BLaER1 treated with 17β-estradiol and CSF1 and Interleukin-3, amounts not matched to agents 10 nM and 100 nM (cell line): ENCODE data around the gene TECPR2.
A peak's percentile ranks its signal among the peaks of the same experiment; 100 is the strongest.

Experiments
- H3K27ac ChIP-seq, 11 experiments: shearing (Covaris generic); formaldehyde crosslinking; 2 replicates each; pipeline ENCODE4 v1.8.1; 2022
- H3K27me3 ChIP-seq, 11 experiments: shearing (Covaris generic); formaldehyde crosslinking; 2 replicates each; pipeline ENCODE4 v1.8.1; 2022
- H3K36me3 ChIP-seq, 11 experiments: shearing (Covaris generic); formaldehyde crosslinking; 2 replicates each; pipeline ENCODE4 v1.8.1; 2022
- H3K4me1 ChIP-seq, 10 experiments: shearing (Covaris generic); formaldehyde crosslinking; 2 replicates each; pipeline ENCODE4 v1.8.1; 2022
- H3K4me2 ChIP-seq, 11 experiments: shearing (Covaris generic); formaldehyde crosslinking; 2 replicates each; pipeline ENCODE4 v1.8.1; 2022
- H3K4me3 ChIP-seq, 10 experiments: shearing (Covaris generic); formaldehyde crosslinking; 2 replicates each; pipeline ENCODE4 v1.8.1; 2022
- H3K9ac ChIP-seq, 11 experiments: shearing (Covaris generic); formaldehyde crosslinking; 2 replicates each; pipeline ENCODE4 v1.8.1; 2022
- H3K9me3 ChIP-seq, 11 experiments: shearing (Covaris generic); formaldehyde crosslinking; replicated peaks in 1 of 11; 2 replicates each; pipeline ENCODE4 v1.8.1; 2022
- H4K20me1 ChIP-seq, 11 experiments: shearing (Covaris generic); formaldehyde crosslinking; 2 replicates each; pipeline ENCODE4 v1.8.1; 2022
- Cebpa-rat ChIP-seq, 11 experiments: shearing (Covaris generic); IDR thresholded peaks; 2 replicates each; pipeline ENCODE4 v1.8.1; 2022

The TECPR2 gene

GRCh38 chr14:102525219-102525928 is 162.6 kb downstream of the TECPR2 start:
- H3K4me3 ChIP-seq = peak overlapping the region; percentile 51 to 70 (median 62)
- H3K4me2 ChIP-seq = peak overlapping the region; percentile 70 to 97 (median 91)
- H3K9ac ChIP-seq = peak overlapping the region; percentile 46 to 82 (median 73); a peak in 21 of 22 replicates
- H3K4me1 ChIP-seq = peaks cover 55 to 79% (median 65%) of the 10 kb centered on the region in 10 experiments
- no peak for TF ChIP-seq Cebpa-rat (IDR thresholded peaks at IDR 0.05)
- no peaks in the 10 kb centered on the region for H4K20me1 ChIP-seq
- H3K36me3 ChIP-seq = no peaks in the 10 kb centered on the region
- H3K9me3 ChIP-seq = no peaks in the 10 kb centered on the region
- H3K27me3 ChIP-seq = no peaks in the 10 kb centered on the region
- peak overlapping the region; percentile 0 to 83 (median 76); a peak in 21 of 22 replicates for H3K27ac ChIP-seq

- Histone ChIP-seq H3K9ac (peak overlapping the region in 4 of 11 experiments; percentile 70 to 77 (median 74); a peak in 4 of 22 replicates), H3K4me1 (peaks cover 60 to 85% (median 69%) of the 10 kb centered on the region in 10 experiments)
Observed at GRCh38 chr14:102525929-102526497, 163.3 kb downstream of the TECPR2 start.

GRCh38 chr14:102528431-102529170 is 165.9 kb downstream of the TECPR2 start:
- Histone ChIP-seq H3K4me3 (no peak overlapping the region), H3K9ac (peak overlapping the region in 3 of 11 experiments; percentile 42 to 69 (median 67); a peak in 7 of 22 replicates), H3K9me3 (no peaks in the 10 kb centered on the region), H3K27me3 (no peaks in the 10 kb centered on the region), H3K4me1 (peaks cover 58 to 97% (median 74%) of the 10 kb centered on the region in 10 experiments), H4K20me1 (no peaks in the 10 kb centered on the region), H3K4me2 (peak overlapping the region in 8 of 11 experiments; percentile 27 to 91 (median 76); a peak in 13 of 22 replicates), H3K27ac (peak overlapping the region in 7 of 11 experiments; percentile 26 to 84 (median 57); a peak in 9 of 22 replicates), H3K36me3 (no peaks in the 10 kb centered on the region)
- TF ChIP-seq Cebpa-rat (IDR thresholded peaks at IDR 0.05) = no peak

More at GRCh38 chr14:102525929-102526497, 163.3 kb downstream of the TECPR2 start:
- H3K27me3 ChIP-seq = no peaks in the 10 kb centered on the region
- no peaks in the 10 kb centered on the region for H3K36me3 ChIP-seq
- no peaks in the 10 kb centered on the region for H3K9me3 ChIP-seq
- H4K20me1 ChIP-seq = no peaks in the 10 kb centered on the region
- H3K27ac ChIP-seq = peak overlapping the region in 10 of 11 experiments; percentile 0 to 83 (median 76); a peak in 16 of 22 replicates
- no peak for TF ChIP-seq Cebpa-rat (IDR thresholded peaks at IDR 0.05)
- peak overlapping the region; percentile 70 to 97 (median 91) for H3K4me2 ChIP-seq
- peak overlapping the region in 3 of 10 experiments; percentile 54 to 67 (median 63); a peak in 3 of 20 replicates for H3K4me3 ChIP-seq

- H3K9me3 ChIP-seq = no peaks in the 10 kb centered on the region
- peaks cover 52 to 92% (median 71%) of the 10 kb centered on the region in 10 experiments for H3K4me1 ChIP-seq
- H3K27ac ChIP-seq = peak overlapping the region in 6 of 11 experiments; percentile 3 to 84 (median 62); a peak in 8 of 22 replicates
- peak overlapping the region in 1 of 10 experiments; percentile 24; a peak in 1 of 20 replicates for H3K4me3 ChIP-seq
- no peak for TF ChIP-seq Cebpa-rat (IDR thresholded peaks at IDR 0.05)
- H4K20me1 ChIP-seq = no peaks in the 10 kb centered on the region
- H3K4me2 ChIP-seq = peak overlapping the region; percentile 17 to 91 (median 61)
- H3K27me3 ChIP-seq = no peaks in the 10 kb centered on the region
- peak overlapping the region in 4 of 11 experiments; percentile 1 to 61 (median 53); a peak in 6 of 22 replicates for H3K9ac ChIP-seq
- H3K36me3 ChIP-seq = no peaks in the 10 kb centered on the region
Observed at GRCh38 chr14:102530828-102531478, 168.2 kb downstream of the TECPR2 start.

- Histone ChIP-seq H3K27ac (peak overlapping the region in 4 of 11 experiments; percentile 5 to 84 (median 48); a peak in 6 of 22 replicates), H4K20me1 (no peaks in the 10 kb centered on the region), H3K4me2 (peak overlapping the region in 3 of 11 experiments; percentile 78 to 91 (median 79); a peak in 7 of 22 replicates), H3K36me3 (no peaks in the 10 kb centered on the region), H3K4me1 (peaks cover 56 to 89% (median 70%) of the 10 kb centered on the region in 10 experiments), H3K9me3 (no peaks in the 10 kb centered on the region), H3K4me3 (no peak overlapping the region), H3K27me3 (no peaks in the 10 kb centered on the region), H3K9ac (no peak overlapping the region; a peak in 1 of 22 replicates)
- TF ChIP-seq Cebpa-rat (IDR thresholded peaks at IDR 0.05) = no peak
Observed at GRCh38 chr14:102532204-102532658, 169.5 kb downstream of the TECPR2 start.

GRCh38 chr14:102537981-102538601 is 175.3 kb downstream of the TECPR2 start:
- no peak for TF ChIP-seq Cebpa-rat (IDR thresholded peaks at IDR 0.05)
- no peaks in the 10 kb centered on the region for H4K20me1 ChIP-seq
- H3K27ac ChIP-seq = peak overlapping the region; percentile 32 to 95 (median 92); a peak in 20 of 22 replicates
- H3K4me1 ChIP-seq = peaks cover 47 to 97% (median 87%) of the 10 kb centered on the region in 10 experiments
- H3K4me2 ChIP-seq = peak overlapping the region; percentile 81 to 98 (median 92)
- H3K9me3 ChIP-seq = no peaks in the 10 kb centered on the region
- H3K36me3 ChIP-seq = no peaks in the 10 kb centered on the region
- peak overlapping the region in 3 of 10 experiments; percentile 12 to 41 (median 27); a peak in 1 of 20 replicates for H3K4me3 ChIP-seq
- H3K9ac ChIP-seq = peak overlapping the region; percentile 60 to 88 (median 81); a peak in 20 of 22 replicates
- H3K27me3 ChIP-seq = peaks cover 0 to 3% (median 0%) of the 10 kb centered on the region in 11 experiments; a peak in 5 of 22 replicates

GRCh38 chr14:102538602-102539543 is 176.1 kb downstream of the TECPR2 start:
- Histone ChIP-seq H3K27ac (peak overlapping the region; percentile 32 to 95 (median 92); a peak in 20 of 22 replicates), H3K4me1 (peaks cover 39 to 97% (median 85%) of the 10 kb centered on the region in 10 experiments), H3K27me3 (peaks cover 0 to 10% (median under 1%) of the 10 kb centered on the region in 11 experiments; a peak in 15 of 22 replicates), H3K4me3 (peak overlapping the region in 6 of 10 experiments; percentile 9 to 51 (median 36); a peak in 7 of 20 replicates), H4K20me1 (no peaks in the 10 kb centered on the region), H3K36me3 (no peaks in the 10 kb centered on the region), H3K9ac (peak overlapping the region; percentile 60 to 88 (median 81)), H3K4me2 (peak overlapping the region; percentile 81 to 98 (median 92)), H3K9me3 (no peaks in the 10 kb centered on the region)
- TF ChIP-seq Cebpa-rat (IDR thresholded peaks at IDR 0.05) = no peak
